HepG2 (cell line): ENCODE measurements around the gene FGF21. TPM values are rescaled to one million over a fixed set of nuclear protein-coding genes. Genes with fewer than 3 reads are reported as not detected.
A peak's percentile ranks its signal among the peaks of the same experiment; 100 is the strongest.

Experiments
- ATAC-seq: fragments of 200-7000 bp; cut with Tn5 transposase; 3 replicates; pipeline ENCODE4 v1.9.1; 2020; ENCODE audit warnings: mild to moderate bottlenecking, moderate library complexity
- BruUV-seq: library from RNA; stranded (reverse); fragments of 400-500 nt; replicated peaks from 2 replicates; lab custom pipeline; 2021; lab: Mats Ljungman, UMichigan
- CTCF ChIA-PET: fragments of 300-600 bp; formaldehyde crosslinking; extraction: SDS; loops from one replicate; lab custom pipeline; 2021; ENCODE audit warnings: low total read pairs, inconsistent platforms, low intra/inter-chr PET ratio; lab: Yijun Ruan, JAX
- POLR2A ChIA-PET: fragments of 350-600 bp; sonication (Branson Sonifier 250); formaldehyde crosslinking; loops from one replicate; lab custom pipeline; 2020; ENCODE audit warnings: antibody characterized with exemption, inconsistent platforms; lab: Yijun Ruan, JAX
- DNase-seq: peaks from one replicate; pipeline ENCODE4 v3.0.0-alpha.2; 2015; ENCODE audit warnings: low spot score
- FAIRE-seq: peaks from 3 replicates; lab custom pipeline; 2011; peaks lifted over from hg19 to GRCh38; lab: Jason Lieb, UNC
- H2AFZ ChIP-seq: one replicate; pipeline ENCODE4 v1.6.1; 2011; ENCODE audit warnings: low read length, inconsistent platforms
- H3K27ac ChIP-seq: fragments of 300-600 bp; 3 replicates; pipeline ENCODE4 v1.8.0; 2011; ENCODE audit warnings: mixed run types, mild to moderate bottlenecking, mixed read lengths, low read length, inconsistent platforms; ENCODE audit not compliant: insufficient read depth; ENCODE audit errors: extremely low read length
- H3K27me3 ChIP-seq, 2 experiments: fragments of 200-600 bp in 1 of 2; 2 replicates in 1 of 2; 3 replicates in 1 of 2; pipeline versions ENCODE4 v1.6.0 to v1.8.0; 2011; ENCODE audit warnings: low read length in 2 of 2, mild to moderate bottlenecking in 2 of 2, moderate library complexity in 2 of 2, inconsistent platforms in 1 of 2; ENCODE audit not compliant: insufficient read depth in 2 of 2, control insufficient read depth in 1 of 2
- H3K36me3 ChIP-seq, 2 experiments: fragments of 200-600 bp in 1 of 2; replicated peaks in 1 of 2; 2 replicates in 1 of 2; 3 replicates in 1 of 2; pipeline versions ENCODE4 v1.5.1 to v1.8.0; 2011; ENCODE audit warnings: low read length in 2 of 2, inconsistent platforms in 1 of 2; ENCODE audit not compliant: insufficient read depth in 2 of 2, control insufficient read depth in 1 of 2
- H3K4me1 ChIP-seq: 2 replicates; pipeline ENCODE4 v1.5.1; 2012; ENCODE audit warnings: low read length, inconsistent platforms; ENCODE audit not compliant: insufficient read depth
- H3K4me2 ChIP-seq: 2 replicates; pipeline ENCODE4 v1.6.0; 2011; ENCODE audit warnings: low read depth, low read length, inconsistent platforms
- H3K4me3 ChIP-seq, 3 experiments: fragments of 200-600 bp in 1 of 3; sonication (generic), shearing (Covaris generic) in 1 of 3; replicated peaks in 1 of 3; 2 replicates each; pipeline ENCODE4 v1.5.1; 2011 to 2016; ENCODE audit warnings: low read length in 3 of 3, inconsistent platforms in 2 of 3, low read depth in 2 of 3, mild to moderate bottlenecking in 2 of 3, control low read depth in 1 of 3, mixed read lengths in 1 of 3; ENCODE audit not compliant: insufficient read depth in 1 of 3
- H3K79me2 ChIP-seq: one replicate; pipeline ENCODE4 v1.6.1; 2011; ENCODE audit warnings: low read length, inconsistent platforms; ENCODE audit not compliant: insufficient read depth
- H3K9ac ChIP-seq: 2 replicates; pipeline ENCODE4 v1.6.0; 2011; ENCODE audit warnings: mild to moderate bottlenecking, low read depth, low read length, inconsistent platforms; ENCODE audit not compliant: insufficient read depth
- H3K9me3 ChIP-seq: 2 replicates; pipeline ENCODE4 v1.5.1; 2012; ENCODE audit warnings: mild to moderate bottlenecking, low read length
- H4K20me1 ChIP-seq: 2 replicates; pipeline ENCODE4 v1.6.0; 2011; ENCODE audit warnings: inconsistent platforms, mild to moderate bottlenecking, low read length, moderate library complexity; ENCODE audit not compliant: insufficient read depth
- CBX2 ChIP-seq, 2 experiments: fragments of 200-600 bp in 1 of 2; sonication (generic); formaldehyde crosslinking in 1 of 2; IDR thresholded peaks; 2 replicates each; pipeline versions ENCODE4 v1.7.0 to v1.8.1; 2018 to 2022; ENCODE audit warnings: low read depth in 2 of 2, low read length in 1 of 2, mild to moderate bottlenecking in 1 of 2, missing genetic modification reagents in 1 of 2
- FOSL2 ChIP-seq: sonication (generic); formaldehyde crosslinking; IDR thresholded peaks from 2 replicates; pipeline ENCODE4 v1.4.0; 2020; ENCODE audit warnings: missing genetic modification reagents
- HMGA1 ChIP-seq: sonication (generic); formaldehyde crosslinking; conservative IDR thresholded peaks from 2 replicates; pipeline ENCODE4 v1.4.0; 2020; ENCODE audit warnings: missing genetic modification reagents
- RFX5 ChIP-seq: IDR thresholded peaks from 2 replicates; pipeline ENCODE4 v1.6.1; 2011; ENCODE audit warnings: low read depth, low read length, improper control_type of control experiment
- TEAD2 ChIP-seq: sonication (generic); formaldehyde crosslinking; IDR thresholded peaks from 2 replicates; pipeline ENCODE4 v1.9.0; 2021; ENCODE audit warnings: missing genetic modification reagents
- ZGPAT ChIP-seq: IDR thresholded peaks from 2 replicates; pipeline ENCODE4 v1.6.1; 2016; ENCODE audit warnings: mild to moderate bottlenecking
- ZNF609 ChIP-seq: sonication (generic); formaldehyde crosslinking; IDR thresholded peaks from 2 replicates; pipeline ENCODE4 v1.4.0; 2020; ENCODE audit warnings: mild to moderate bottlenecking, missing genetic modification reagents, borderline replicate concordance
- ZNF839 ChIP-seq: sonication (generic); formaldehyde crosslinking; IDR thresholded peaks from 2 replicates; pipeline ENCODE4 v1.4.0; 2020; ENCODE audit warnings: missing genetic modification reagents, mild to moderate bottlenecking, borderline replicate concordance
- WGBS: methylation state at CpG from one replicate; pipeline ENCODE4 v1.1.6; 2017; ENCODE audit warnings: low lambda C conversion rate; 5-methylcytosine and 5-hydroxymethylcytosine counted together
- in situ Hi-C: cut with HindIII; loops from 2 replicates; pipeline ENCODE4 v1.10.0; 2017; ENCODE audit warnings: low pct_unique_long_range_greater_than_20kb; ENCODE audit not compliant: extremely low pct_ligation_motif_present
- intact Hi-C: fragments of 100-400 bp; cut with micrococcal nuclease; formaldehyde crosslinking; loops from one replicate; pipeline ENCODE4 v1.10.0; 2022; ENCODE audit not compliant: unreplicated experiment
- polyA plus RNA-seq, 8 experiments: library from polyadenylated mRNA; depleted of rRNA in 3 of 8; stranded (reverse) in 7 of 8; unstranded in 1 of 8; fragments of >200 nt; fragmentation: Illumina TruSeq in 4 of 8; extraction: Trizol in 4 of 8; gene quantifications; 2 replicates each; pipeline versions ENCODE4 v1.2.1 to v1.2.3, GENCODE V29; 2011 to 2016; ENCODE audit warnings: low read depth in 4 of 8, missing spikeins in 1 of 8, mixed read lengths in 1 of 8; ENCODE audit not compliant: insufficient read depth in 1 of 8
- total RNA-seq, 5 experiments: library from RNA; depleted of rRNA; stranded (reverse); fragments of >200 nt; fragmentation: Illumina TruSeq; extraction: Trizol; gene quantifications; 2 replicates each; pipeline ENCODE4 v1.2.3, GENCODE V29; 2016; ENCODE audit warnings: low read depth in 1 of 5
- TF ChIP-seq, protein P1 (sequence below): sonication (generic); formaldehyde crosslinking; IDR thresholded peaks from 2 replicates; pipeline ENCODE4 v1.8.0; 2023; ENCODE audit warnings: mild to moderate bottlenecking, missing genetic modification reagents

Gene FGF21
- total and polyA plus RNA-seq, 2 of the 13 experiments (the other 11 are each of a cell fraction or from before 2014, with no cell fraction given), result 0.17 TPM; not detected in 1

DNA sequence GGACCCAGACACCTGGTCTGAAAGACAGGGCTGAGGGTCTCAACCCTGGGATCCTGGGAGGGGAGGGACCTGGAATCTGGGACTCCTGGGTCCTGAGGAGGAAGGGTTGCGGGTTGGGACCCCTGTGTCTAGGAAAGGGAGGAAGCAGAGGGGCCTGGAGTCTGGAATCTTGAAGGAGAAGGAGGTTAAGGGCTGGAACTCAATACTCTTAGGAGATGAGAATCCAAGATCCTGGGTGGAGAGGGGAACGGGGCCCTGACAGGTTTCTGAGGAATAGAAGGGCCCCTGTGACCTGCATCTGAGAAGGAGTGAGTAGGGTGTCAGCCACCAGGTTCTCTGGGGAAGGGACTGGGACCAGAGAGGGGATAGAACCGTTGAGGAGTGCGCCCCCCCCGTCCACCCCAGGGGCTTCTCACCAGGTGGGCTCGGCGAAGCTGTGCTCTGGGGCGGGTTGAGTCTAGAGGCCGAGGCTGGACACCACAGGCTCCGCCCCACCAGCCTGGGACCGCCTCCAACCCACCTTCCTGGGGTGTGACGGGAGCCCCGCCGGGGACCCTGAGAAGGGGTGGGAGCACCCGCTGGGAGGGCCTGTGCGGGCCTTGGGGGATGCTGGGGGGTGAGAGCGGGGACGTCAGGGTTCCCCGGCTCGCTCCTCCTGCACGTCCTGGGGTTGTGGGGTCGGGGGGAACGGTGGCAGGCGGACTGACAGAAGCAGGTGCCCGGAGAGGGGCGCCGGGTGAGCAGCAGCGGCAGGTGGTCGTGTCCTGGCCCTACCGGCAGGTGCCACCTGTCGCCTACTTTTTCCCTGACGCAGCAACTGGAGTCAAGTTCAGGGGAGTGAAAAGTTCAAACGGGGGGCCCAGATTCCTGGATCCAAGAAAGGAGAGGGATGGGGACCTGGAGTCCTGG lies 35.8 kb upstream of the FGF21 start, which contains the start of gene MAMSTR:
TSS of gene MAMSTR (minus strand) at position 463 of the 909 bp plus-strand sequence. CDS start 694 bp downstream, outside the sequence.
- DNase-seq (no peak), FAIRE-seq (no peak), ATAC-seq (peak; percentile 48)
- no peak within 1 kb of the TSS for H2AFZ ChIP-seq
- BruUV-seq, result no TSS peak
- peak within 1 kb of the TSS; percentile 74 for H3K27ac ChIP-seq
- H3K9ac ChIP-seq, result peak within 1 kb of the TSS; percentile 81
- H3K27me3 ChIP-seq, result no peaks in the 10 kb centered on the region; a peak in 1 of 5 replicates
- H3K79me2 ChIP-seq, result peaks cover 3% of the 10 kb centered on the region
- intact Hi-C loops (no loop called here), in situ Hi-C loops (no loop called here)
- H3K36me3 ChIP-seq, result no peaks in the 10 kb centered on the region
- ChIA-PET POLR2A (interaction anchor here (1.0 to 6.3 kb wide), 3 partner anchors 9 to 50 kb away, joined by 3 to 40 read pairs (median 6); no protein-coding TSS in a partner anchor), CTCF (no interaction called here)
- peak within 1 kb of the TSS; percentile 99 for H3K4me2 ChIP-seq
- H4K20me1 ChIP-seq, result no peaks in the 10 kb centered on the region
- WGBS, result 27% methylated on average over 13 of the region's 33 CpGs
- peaks cover 56% of the 10 kb centered on the region for H3K4me1 ChIP-seq
- no peaks in the 10 kb centered on the region for H3K9me3 ChIP-seq
- peak within 1 kb of the TSS; percentile 68 to 85 (median 76) for H3K4me3 ChIP-seq
- no peak for TF ChIP-seq TEAD2 (CRISPR knock-in tag)
- TF ChIP-seq ZNF609 (CRISPR knock-in tag), result peak; percentile 25; the same call in 1 of the 2 replicates
- TF ChIP-seq HMGA1 (CRISPR knock-in tag), result no peak
- TF ChIP-seq CBX2 (IDR thresholded peaks at IDR 0.05; ENCODE audit: low read depth, low read length), result no peak
- TF ChIP-seq CBX2 (CRISPR knock-in tag; IDR thresholded peaks at IDR 0.05; ENCODE audit: low read depth), result no peak
- peak; percentile 13; the same call in 1 of the 2 replicates for TF ChIP-seq FOSL2 (CRISPR knock-in tag)
- TF ChIP-seq RFX5, result no peak
- TF ChIP-seq, protein P1, sequence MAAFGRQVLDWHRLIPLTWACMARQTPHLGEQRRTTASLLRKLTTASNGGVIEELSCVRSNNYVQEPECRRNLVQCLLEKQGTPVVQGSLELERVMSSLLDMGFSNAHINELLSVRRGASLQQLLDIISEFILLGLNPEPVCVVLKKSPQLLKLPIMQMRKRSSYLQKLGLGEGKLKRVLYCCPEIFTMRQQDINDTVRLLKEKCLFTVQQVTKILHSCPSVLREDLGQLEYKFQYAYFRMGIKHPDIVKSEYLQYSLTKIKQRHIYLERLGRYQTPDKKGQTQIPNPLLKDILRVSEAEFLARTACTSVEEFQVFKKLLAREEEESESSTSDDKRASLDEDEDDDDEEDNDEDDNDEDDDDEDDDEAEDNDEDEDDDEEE (CRISPR knock-in tag), result no peak
- no peak for TF ChIP-seq ZNF839 (CRISPR knock-in tag)
- TF ChIP-seq ZGPAT (CRISPR knock-in tag), result no peak
